IPS-18a (cell line): ENCODE measurements around the gene AHCY.
"Not testable (repeated sequence)": the region's sequence is repeated elsewhere in the genome, so short reads cannot be mapped to it uniquely, and the experiment has no call there.

Experiments used
- H3K27ac ChIP-seq: one replicate; pipeline ENCODE4 v1.5.1; 2013; ENCODE audit warnings: low read length
- H3K27me3 ChIP-seq: one replicate; pipeline ENCODE4 v1.6.1; 2013; ENCODE audit warnings: mild to moderate bottlenecking, low read length; ENCODE audit not compliant: control insufficient read depth, insufficient read depth
- H3K36me3 ChIP-seq: one replicate; pipeline ENCODE4 v1.6.1; 2013; ENCODE audit warnings: low read depth, low read length; ENCODE audit not compliant: control insufficient read depth
- H3K4me1 ChIP-seq: one replicate; pipeline ENCODE4 v1.6.1; 2013; ENCODE audit warnings: low read depth, low read length; ENCODE audit not compliant: control insufficient read depth
- H3K4me3 ChIP-seq: one replicate; pipeline ENCODE4 v1.5.1; 2013; ENCODE audit warnings: low read length
- H3K9ac ChIP-seq: one replicate; pipeline ENCODE4 v1.6.1; 2013; ENCODE audit warnings: mild to moderate bottlenecking, low read length, moderate library complexity
- H3K9me3 ChIP-seq: one replicate; pipeline ENCODE4 v1.6.1; 2013; ENCODE audit warnings: low read depth, low read length; ENCODE audit not compliant: control insufficient read depth

AHCY gene

GRCh38 chr20:34242879-34243278, 60.3 kb downstream of the AHCY start:
- H3K36me3 ChIP-seq, result no peaks in the 10 kb centered on the region
- no peak overlapping the region for H3K9ac ChIP-seq
- no peaks in the 10 kb centered on the region for H3K9me3 ChIP-seq
- H3K27me3 ChIP-seq, result no peaks in the 10 kb centered on the region
- no peak overlapping the region for H3K4me3 ChIP-seq
- no peak overlapping the region for H3K27ac ChIP-seq
- H3K4me1 ChIP-seq, result no peaks in the 10 kb centered on the region

- not testable (repeated sequence) for H3K4me1 ChIP-seq, H3K27ac ChIP-seq, H3K9me3 ChIP-seq, H3K4me3 ChIP-seq, H3K36me3 ChIP-seq, H3K27me3 ChIP-seq, H3K9ac ChIP-seq
Measured at GRCh38 chr20:34242015-34242414, 61.1 kb downstream of the AHCY start.

GRCh38 chr20:34240693-34241615, 62.2 kb downstream of the AHCY start, which contains the start of gene ASIP:
Gene ASIP (plus strand): TSS chr20:34241423. CDS start chr20:34260375, 18,952 bp downstream.
- no peaks in the 10 kb centered on the region for H3K9me3 ChIP-seq
- H3K4me3 ChIP-seq, result no peak within 1 kb of the TSS
- no peaks in the 10 kb centered on the region for H3K27me3 ChIP-seq
- no peaks in the 10 kb centered on the region for H3K36me3 ChIP-seq
- H3K27ac ChIP-seq, result no peak within 1 kb of the TSS
- H3K9ac ChIP-seq, result no peak within 1 kb of the TSS
- H3K4me1 ChIP-seq, result no peaks in the 10 kb centered on the region

GRCh38 chr20:34240121-34240520, 63.0 kb downstream of the AHCY start:
- H3K9me3 ChIP-seq, result no peaks in the 10 kb centered on the region
- no peaks in the 10 kb centered on the region for H3K36me3 ChIP-seq
- H3K4me1 ChIP-seq, result no peaks in the 10 kb centered on the region
- no peak overlapping the region for H3K27ac ChIP-seq
- no peak overlapping the region for H3K9ac ChIP-seq
- no peak overlapping the region for H3K4me3 ChIP-seq
- no peaks in the 10 kb centered on the region for H3K27me3 ChIP-seq

GRCh38 chr20:34237942-34238341, 65.2 kb downstream of the AHCY start:
- H3K9ac ChIP-seq, result no peak overlapping the region
- H3K27me3 ChIP-seq, result no peaks in the 10 kb centered on the region
- no peaks in the 10 kb centered on the region for H3K4me1 ChIP-seq
- no peak overlapping the region for H3K27ac ChIP-seq
- no peaks in the 10 kb centered on the region for H3K36me3 ChIP-seq
- H3K9me3 ChIP-seq, result no peaks in the 10 kb centered on the region
- H3K4me3 ChIP-seq, result no peak overlapping the region

GRCh38 chr20:34235875-34236274, 67.3 kb downstream of the AHCY start:
- no peaks in the 10 kb centered on the region for H3K27me3 ChIP-seq
- no peak overlapping the region for H3K4me3 ChIP-seq
- no peaks in the 10 kb centered on the region for H3K9me3 ChIP-seq
- H3K36me3 ChIP-seq, result no peaks in the 10 kb centered on the region
- no peaks in the 10 kb centered on the region for H3K4me1 ChIP-seq
- no peak overlapping the region for H3K9ac ChIP-seq
- H3K27ac ChIP-seq, result no peak overlapping the region

GRCh38 chr20:34233687-34234086, 69.5 kb downstream of the AHCY start:
- H3K4me1 ChIP-seq, result no peaks in the 10 kb centered on the region
- no peak overlapping the region for H3K27ac ChIP-seq
- H3K27me3 ChIP-seq, result no peaks in the 10 kb centered on the region
- H3K9ac ChIP-seq, result no peak overlapping the region
- H3K4me3 ChIP-seq, result no peak overlapping the region
- no peaks in the 10 kb centered on the region for H3K9me3 ChIP-seq
- no peaks in the 10 kb centered on the region for H3K36me3 ChIP-seq

- Histone ChIP-seq H3K27ac (no peak overlapping the region), H3K36me3 (no peaks in the 10 kb centered on the region), H3K9me3 (no peaks in the 10 kb centered on the region), H3K9ac (no peak overlapping the region), H3K4me3 (no peak overlapping the region), H3K4me1 (no peaks in the 10 kb centered on the region), H3K27me3 (no peaks in the 10 kb centered on the region)
Measured at GRCh38 chr20:34232494-34233087, 70.6 kb downstream of the AHCY start.

- no peaks in the 10 kb centered on the region for H3K36me3 ChIP-seq
- H3K4me1 ChIP-seq, result no peaks in the 10 kb centered on the region
- no peak overlapping the region for H3K4me3 ChIP-seq
- no peaks in the 10 kb centered on the region for H3K27me3 ChIP-seq
- H3K9me3 ChIP-seq, result no peaks in the 10 kb centered on the region
- H3K27ac ChIP-seq, result no peak overlapping the region
- H3K9ac ChIP-seq, result no peak overlapping the region
Measured at GRCh38 chr20:34231634-34232033, 71.5 kb downstream of the AHCY start.
